HG02852 (cell line): ENCODE data around the gene ZDHHC1.
"Not testable (repeated sequence)": the region's sequence is repeated elsewhere in the genome, so short reads cannot be mapped to it uniquely, and the experiment has no call there.

Experiments used
- ATAC-seq: cut with Tn5 transposase; IDR thresholded peaks from one replicate; pipeline ENCODE4 v1.9.1; 2021; ENCODE audit warnings: mild to moderate bottlenecking, moderate library complexity; ENCODE audit not compliant: unreplicated experiment

ZDHHC1 gene

DNA sequence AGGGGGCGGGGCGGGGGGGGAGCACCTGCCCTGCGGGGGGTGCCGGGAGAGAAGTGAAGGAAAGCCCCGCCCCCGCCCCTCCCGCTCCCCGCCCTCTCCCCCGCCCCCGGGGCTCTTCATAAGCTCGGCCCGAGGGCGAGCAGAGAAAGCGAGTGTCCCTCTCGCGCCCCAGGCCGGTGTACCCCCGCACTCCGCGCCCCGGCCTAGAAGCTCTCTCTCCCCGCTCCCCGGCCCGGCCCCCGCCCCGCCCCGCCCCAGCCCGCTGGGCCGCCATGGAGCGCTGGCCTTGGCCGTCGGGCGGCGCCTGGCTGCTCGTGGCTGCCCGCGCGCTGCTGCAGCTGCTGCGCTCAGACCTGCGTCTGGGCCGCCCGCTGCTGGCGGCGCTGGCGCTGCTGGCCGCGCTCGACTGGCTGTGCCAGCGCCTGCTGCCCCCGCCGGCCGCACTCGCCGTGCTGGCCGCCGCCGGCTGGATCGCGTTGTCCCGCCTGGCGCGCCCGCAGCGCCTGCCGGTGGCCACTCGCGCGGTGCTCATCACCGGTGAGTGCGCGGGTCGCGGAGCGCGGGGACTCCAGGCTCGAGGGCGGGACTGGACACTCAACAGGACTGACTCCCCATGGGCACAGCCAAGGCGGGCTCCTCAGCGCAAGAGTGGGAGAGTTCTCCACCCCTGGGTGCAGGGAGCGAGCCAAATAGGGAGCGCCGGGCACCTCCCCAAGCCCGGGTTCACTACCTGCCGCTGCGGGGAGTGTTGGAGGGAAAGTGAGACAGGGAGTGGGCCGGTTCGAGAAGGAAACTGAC is 14.9 kb upstream of the ZDHHC1 start, which contains the start of gene HSD11B2:
HSD11B2 (plus strand) TSS at position 145 of the 798 bp plus-strand sequence; CDS start at position 273, 128 bp downstream.
- ATAC-seq: no peak

DNA sequence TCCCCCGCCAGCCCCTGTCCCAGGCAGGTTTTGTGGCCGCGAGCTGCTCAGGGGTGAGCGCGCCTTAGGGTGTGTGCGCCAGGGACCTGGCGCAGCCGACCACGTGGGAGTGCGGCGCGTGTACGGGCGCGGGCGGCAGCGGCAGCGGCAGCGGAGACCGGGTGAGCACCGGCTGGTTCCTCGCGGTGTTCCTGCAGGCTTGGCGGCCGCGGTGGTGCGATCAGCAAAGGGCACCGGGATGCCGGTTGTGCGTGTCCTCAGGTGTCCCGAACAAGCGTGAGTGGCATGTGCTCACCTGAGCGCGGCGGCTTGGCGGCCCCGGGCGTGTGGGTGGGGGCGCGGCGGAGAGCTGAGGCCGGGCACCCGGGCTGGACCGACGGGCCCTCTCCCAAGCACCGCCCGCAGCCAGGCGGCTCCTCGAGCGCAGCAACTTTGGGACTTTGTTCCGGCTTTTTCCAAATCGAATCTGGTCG is 14.3 kb upstream of the ZDHHC1 start:
- no peak for ATAC-seq

DNA sequence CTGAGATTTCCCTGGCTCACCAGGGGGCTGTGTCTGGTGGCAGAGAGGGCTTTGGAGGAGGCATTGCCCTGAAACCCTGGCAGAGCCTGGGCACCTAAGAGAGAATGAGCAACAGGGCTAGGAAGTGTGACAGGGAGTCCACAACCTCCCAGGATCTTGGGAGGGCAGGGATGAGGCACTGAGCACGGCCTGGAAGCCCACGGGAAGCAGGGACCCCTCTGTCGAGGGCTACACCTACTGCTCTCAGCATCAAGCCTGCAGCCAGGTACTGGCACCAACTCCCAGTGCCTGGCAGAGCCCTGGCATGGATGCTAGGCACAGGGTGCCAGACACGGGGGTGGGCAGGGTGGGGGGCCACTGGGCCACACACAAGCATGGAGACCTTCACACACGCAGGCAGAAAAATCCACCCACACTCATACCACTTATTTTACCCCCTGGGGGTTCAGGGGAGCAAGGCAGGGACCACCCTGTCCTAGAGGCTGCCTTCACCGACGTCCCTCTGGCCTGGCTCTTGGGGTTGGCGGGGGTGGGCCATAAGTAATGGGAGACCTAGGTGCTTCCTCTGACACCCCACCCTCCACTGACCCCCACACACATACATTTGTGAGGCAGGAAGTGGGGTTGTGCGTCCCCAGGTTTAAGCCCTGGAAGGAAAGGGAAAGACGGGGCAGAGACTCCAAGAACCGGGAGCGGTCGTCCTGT is 13.7 kb upstream of the ZDHHC1 start:
- no peak for ATAC-seq

DNA sequence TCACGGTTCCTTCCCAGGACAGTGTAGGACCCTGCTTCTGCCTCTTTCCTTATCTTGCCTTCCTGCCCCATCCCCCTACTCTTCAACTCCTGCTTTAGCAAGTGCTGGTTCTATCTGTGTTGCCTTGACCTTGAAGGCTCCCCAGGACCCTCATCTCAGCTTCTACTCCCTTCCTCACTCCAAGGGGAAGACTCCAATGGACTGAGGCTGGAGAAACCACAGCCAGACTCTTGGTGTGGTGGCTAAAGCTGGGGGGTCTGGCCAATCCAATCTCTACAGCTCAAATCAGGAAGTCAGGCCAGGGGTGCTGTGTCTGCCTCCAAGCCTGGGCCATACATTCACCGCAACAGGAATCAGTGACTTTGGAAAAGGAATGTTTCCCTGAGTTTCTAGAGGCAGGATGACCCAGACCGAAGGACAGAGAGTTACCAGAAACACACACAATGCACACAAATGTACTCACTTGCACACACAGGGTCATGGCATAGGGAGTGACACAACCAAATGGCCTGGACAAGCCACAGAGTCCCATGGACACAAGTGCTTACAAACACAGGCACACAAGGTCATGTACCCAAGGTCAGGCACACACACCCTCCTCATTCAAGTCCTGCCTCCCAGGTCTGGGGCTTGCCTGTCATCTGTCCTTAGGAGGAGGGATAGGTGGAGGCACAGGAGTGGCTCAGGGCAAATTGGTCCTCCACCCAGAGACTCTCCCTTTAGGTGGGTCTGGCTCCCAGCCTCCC is 12.9 kb upstream of the ZDHHC1 start:
- no peak for ATAC-seq

DNA sequence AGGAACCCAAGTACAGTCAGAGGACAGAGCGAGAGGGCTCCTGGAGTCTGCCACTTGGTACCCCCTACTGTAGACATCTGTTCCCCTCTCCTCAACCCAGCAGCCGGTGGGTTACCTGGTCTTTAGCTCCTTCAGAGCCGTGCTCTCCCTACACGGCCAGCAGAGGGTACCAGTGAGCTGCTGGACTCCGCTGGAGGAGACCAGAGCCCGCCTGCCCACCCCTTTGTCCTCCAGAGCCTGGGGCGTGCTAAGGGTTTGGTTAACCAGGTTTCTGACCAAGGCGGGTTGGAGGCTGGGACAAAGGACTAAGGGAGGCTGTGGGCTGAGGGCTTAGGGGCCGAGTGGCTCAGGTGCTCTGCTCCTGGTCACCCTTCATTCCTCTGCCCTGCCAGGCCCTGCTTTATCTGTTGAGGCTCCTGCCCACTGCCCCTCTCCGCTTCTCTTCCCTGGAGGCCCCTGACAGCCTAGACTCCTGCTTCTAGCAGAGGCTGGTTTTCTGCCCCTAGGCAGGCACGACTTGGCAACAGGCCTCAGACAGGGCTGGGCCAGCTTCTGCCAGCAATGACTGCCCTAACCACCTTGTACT is 12.0 kb upstream of the ZDHHC1 start:
- ATAC-seq: no peak

DNA sequence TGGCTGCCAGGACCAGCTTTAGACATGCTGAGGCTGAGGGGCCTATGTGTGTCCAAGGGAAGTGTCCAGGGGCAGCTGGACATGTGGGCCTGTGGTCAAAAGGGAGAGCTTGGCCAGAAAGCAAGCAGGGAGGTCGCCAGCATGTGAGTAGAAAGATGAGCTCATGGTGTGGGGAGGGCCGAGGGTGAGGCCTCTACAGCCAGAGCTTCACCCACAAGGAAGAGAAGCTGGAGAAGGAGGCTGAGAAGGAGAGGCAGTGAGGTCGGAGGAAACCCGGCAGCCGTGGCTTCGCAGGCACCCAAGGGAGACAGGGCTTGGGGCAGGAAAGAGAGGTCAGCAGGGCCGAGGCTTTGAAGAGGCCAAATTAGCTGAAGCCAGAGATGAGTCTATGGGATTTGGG is 10.7 kb upstream of the ZDHHC1 start:
- ATAC-seq: no peak

DNA sequence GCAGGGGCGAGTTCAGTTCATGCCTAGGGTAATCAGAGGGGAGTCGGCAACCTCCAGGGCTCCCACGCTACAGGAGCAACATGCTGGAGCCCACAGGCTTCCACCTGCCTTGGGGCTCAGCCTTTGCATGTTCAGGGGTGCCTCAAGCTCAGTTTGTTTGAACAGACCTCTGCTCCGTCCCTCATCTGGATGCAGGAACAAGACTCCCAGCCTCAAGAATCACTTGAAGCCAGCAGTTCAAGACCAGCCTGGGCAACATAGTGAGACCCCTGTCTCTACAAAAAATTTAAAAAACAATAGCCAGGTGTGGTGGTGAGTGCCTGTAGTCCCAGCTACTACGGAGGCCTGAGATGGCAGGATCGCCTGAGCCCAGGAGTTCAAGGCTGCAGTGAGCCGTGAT is 9.7 kb upstream of the ZDHHC1 start:
- ATAC-seq: no peak

DNA sequence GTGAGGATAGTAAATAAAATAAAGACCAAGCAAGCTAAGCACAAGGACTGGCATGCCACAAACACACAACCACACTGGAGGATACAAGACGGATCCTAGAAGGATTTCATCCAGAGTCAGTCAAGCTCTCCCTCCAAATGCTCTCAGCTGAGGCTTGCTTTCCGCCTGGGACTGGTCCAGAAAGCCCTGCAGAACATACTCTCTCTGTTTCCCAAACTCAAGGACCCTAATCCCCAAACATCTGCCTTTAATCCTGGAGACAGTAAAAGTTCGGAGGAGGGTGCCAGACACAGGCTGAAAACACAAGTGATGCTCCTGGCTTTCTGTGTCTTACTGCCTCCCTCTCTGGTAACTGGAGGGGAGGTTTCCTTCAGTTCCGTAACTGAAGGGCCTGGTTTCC is 9.3 kb upstream of the ZDHHC1 start:
- ATAC-seq: no peak

DNA sequence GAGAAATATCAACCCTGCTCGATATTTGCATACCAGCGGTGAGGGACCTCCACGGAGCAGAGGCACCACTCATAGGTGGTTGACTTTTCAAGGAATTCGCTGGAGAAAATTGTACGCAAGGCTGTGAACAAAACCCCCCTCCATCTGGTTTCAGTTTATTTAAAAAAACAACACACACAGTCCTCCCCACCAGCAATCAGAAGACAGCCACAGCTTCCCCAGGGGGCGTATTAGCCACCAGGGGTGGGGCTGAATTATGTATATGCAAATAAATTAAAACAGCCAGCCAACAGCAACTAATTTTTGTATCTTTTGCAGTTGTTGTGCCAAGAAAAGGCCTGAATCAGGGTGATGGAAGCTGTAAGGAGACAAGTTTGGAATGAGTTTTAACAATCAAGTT is 8.8 kb upstream of the ZDHHC1 start:
- ATAC-seq: no peak

DNA sequence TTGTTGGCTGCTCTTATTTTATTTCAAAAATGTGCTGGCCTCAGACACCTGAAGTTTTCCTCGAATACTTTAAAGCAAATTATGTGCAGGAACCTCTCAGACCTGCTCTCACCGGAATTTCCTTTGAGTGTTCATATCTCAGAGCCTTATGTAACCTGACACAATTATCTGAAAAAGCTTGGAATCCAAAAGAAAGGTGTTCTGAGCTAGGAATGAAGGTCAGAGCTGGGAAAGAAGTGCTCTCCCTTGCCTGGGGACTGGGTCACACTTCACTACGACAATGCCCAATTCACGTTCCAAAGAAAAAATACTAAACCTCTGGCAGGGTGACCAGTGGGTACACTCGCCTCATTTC is 8.0 kb upstream of the ZDHHC1 start:
- no peak for ATAC-seq

DNA sequence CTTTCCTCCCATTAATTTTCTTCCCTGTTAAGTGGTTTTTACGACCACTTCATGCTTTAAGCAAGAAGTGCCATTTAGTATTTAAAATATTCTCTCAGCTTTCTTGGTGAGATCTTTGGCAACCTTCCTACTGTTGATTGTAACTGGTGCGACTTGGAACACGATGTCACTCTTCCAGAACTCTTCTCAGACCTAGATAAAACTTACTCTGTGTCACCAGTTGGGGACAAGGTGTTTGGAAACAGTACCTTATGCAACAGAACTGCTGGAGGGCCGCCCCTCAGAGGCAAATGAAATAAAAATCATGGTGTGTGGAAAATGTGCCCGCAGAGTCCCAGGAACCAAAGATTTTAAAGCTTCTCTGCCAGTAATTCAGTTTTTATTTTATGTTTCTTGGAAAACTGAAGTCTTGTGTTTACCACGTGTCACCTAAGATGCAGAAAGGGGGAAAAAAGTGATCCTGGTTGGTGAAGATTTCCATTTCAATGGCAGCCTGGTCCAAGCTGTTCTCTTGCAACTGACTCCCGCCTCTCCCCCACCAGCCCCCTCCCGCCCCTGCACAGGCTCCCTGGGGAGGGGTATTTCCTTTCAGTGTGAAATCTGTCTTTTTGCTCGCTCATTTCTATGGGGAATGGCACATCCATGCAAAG is 7.5 kb upstream of the ZDHHC1 start:
- ATAC-seq: no peak

DNA sequence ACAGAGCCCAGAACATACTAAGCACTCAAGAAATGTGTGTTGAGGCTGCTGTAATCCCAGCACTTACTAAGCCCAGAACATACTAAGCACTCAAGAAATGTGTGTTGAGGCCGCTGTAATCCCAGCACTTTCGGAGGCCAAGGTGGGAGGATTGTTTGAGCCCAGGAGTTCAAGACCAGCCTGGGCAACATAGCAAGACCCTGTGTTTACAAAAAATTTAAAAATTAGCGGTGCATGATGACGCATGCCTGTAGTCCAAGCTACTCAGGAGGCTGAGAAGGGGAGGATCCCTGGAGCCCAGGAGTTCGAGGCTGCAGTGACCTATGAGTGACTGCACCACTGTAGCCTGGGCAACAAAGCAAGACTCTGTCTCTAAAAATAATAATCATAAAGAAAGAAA is 6.7 kb upstream of the ZDHHC1 start:
- ATAC-seq: no peak

DNA sequence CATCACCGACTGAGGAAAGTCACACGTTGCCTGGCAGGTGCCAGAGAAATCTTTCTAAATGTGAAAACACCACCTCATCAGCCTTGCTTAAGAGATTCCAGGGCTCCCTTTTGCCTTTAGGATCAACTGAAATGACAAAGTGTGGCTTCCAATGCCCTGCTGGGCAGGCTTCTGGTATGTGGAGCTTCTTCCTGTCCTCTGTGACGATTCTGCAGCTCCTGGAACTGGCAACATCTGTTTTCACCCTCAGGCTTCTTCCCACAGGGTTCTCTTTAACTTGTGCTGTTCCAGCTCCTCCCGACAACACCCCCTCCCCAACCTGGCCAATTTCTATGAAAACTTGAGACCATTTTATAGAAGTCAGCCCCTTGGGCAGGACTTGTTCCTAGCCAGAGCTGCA is 4.8 kb upstream of the ZDHHC1 start:
- ATAC-seq: no peak

DNA sequence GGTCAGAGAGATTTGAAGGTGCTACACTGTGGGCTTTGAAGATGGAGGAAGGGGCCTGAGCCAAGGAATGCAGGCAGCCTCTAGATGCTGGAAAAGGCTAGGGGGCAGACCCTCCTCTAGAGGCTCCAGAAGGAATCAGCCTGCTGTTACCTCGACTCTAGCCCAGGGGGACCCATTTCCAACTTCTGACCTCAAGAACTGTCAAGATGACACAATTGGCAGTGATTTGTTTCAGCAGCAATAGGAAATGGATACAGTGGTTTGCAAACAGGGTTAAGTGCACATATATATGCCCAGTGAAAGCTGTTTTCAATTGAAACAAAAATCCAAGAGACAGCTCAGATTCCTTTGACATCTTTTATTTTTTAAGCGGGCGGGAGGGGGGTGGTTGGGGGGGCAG is 3.7 kb upstream of the ZDHHC1 start:
- no peak for ATAC-seq

DNA sequence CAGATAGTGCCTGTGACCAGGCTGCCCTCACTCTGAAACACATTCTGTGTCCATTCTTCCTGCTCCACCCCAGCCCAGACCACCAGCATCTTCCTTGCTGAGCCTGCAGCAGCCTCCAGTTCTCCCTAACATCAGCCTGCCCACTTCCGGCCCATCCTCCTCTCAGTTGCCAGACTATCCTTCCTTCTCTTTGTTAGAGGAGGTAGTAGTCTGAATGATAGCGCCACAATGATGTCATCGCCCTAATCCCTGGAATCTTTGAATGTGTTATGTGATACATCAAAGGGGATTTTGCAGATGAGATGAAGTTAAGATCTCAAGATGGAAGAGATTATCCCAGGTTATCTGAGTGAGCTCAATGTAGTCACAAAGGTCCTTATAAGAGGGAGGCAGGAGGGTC is 3.2 kb upstream of the ZDHHC1 start:
- ATAC-seq: no peak

DNA sequence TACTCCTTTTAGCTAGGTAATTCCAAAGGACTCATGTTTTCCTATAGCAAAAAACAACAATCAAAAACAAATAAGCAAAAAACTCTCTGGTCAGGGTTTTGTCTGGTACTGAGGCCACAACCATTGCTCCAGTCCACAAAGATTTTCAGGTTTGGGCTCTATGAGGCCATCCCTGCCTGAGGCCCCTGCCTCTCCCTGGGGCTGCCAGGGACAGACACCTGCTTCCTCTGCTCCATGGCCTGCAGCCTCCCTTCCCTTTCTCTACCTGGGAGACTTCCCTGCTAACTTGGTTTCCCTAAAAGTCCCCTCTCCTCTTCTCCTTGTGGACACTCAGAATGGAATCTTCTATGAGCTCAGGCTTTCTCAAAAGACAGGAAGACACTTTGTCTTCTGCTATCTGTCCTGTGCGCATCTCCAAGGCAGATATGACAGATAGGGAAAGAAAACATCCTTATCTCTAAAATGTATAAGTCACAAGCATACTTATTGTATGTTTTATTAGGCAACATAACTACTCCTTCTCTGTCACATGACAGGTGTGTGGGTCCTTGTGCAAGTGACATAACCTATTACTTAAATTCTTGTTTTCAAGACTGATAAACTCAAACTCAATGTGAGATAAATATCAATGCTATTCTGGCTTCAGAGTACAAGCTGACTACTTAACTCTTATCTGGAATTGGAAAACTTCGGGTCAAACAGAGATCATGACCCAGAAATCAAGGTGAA is 1.2 kb upstream of the ZDHHC1 start:
- ATAC-seq: no peak

DNA sequence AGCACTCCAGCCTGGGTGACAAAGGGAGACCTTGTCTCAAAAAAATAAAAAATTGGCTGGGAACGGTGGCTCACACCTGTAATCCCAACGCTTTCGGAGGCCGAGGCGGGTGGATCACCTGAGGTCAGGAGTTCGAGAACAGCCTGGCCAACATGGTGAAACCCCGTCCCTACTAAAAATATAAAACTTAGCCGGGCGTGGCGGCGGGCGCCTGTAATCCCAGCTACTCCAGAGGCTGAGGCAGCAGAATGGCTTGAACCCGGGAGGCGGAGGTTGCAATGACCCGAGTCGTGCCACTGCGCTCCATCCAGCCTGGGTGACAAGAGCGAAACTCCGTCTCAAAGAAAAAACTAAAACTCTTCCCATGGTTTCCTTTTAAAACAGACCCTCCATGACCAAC is 856 bp downstream of the ZDHHC1 start:
- ATAC-seq: not testable (repeated sequence)

DNA sequence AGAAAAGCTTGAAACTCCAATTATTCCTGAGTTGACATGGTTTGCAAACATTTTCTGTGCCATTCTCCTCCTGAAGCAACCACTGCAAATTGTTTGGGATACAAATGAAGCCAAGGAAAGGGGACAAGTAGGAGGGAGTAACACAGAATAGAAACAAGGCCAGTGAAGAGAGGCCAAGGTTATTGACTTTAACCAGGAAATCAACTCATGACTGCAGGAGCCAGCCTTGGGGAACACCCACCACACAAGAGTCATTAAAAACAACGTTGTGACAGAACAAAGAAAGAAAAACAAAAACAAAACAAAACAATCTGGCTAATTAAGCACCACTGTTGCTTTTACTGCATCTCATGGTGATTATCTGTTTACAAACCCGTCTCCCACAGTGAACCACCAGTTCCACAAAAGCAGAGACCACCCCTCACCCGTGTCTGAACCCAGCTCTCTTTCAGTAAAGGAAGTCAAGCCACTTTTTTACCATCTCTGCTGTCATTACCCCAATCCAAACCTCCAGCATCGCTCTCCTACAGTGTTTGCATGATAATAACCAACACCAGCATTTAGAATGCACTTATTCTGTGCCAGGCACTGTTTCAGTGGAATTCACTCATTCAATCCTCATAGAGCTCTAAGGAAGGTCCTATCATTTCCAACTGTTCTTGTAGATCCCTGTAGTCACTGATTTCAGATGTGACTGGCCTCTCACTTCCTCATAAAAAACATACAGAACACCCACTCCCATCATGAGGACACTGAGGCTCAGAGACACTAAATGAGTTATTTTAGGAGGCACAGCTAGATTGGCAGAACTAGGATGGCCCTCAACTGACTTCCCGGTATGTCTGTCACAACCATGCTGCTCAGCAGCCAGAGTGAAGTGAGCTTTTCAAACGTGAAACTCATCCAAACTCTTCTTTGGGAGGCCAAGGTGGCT is 2.0 kb downstream of the ZDHHC1 start:
- ATAC-seq: no peak

DNA sequence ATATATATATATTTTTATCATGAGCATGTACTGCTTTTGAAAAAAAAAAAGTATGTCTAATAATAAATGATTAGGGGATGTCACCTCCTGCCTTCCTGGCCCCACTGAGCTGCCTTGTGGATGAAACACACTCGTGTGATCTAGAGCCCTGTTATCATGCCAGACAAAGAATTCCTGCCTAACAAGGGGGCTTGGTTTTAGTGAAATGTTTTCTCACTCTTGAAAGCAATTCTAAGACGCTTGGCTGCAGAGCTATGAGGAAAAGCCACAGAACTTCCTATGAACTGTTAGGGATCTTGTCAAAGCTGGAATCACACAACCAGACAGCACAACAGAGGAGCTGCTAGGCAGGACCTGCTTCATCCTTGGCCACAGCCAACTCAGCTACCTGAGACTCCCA is 4.0 kb downstream of the ZDHHC1 start:
- ATAC-seq: no peak
